Measurements from ENCODE around the gene CTTNBP2.

- TF ChIP-seq, protein P1, sequence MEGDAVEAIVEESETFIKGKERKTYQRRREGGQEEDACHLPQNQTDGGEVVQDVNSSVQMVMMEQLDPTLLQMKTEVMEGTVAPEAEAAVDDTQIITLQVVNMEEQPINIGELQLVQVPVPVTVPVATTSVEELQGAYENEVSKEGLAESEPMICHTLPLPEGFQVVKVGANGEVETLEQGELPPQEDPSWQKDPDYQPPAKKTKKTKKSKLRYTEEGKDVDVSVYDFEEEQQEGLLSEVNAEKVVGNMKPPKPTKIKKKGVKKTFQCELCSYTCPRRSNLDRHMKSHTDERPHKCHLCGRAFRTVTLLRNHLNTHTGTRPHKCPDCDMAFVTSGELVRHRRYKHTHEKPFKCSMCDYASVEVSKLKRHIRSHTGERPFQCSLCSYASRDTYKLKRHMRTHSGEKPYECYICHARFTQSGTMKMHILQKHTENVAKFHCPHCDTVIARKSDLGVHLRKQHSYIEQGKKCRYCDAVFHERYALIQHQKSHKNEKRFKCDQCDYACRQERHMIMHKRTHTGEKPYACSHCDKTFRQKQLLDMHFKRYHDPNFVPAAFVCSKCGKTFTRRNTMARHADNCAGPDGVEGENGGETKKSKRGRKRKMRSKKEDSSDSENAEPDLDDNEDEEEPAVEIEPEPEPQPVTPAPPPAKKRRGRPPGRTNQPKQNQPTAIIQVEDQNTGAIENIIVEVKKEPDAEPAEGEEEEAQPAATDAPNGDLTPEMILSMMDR (IDR thresholded peaks at IDR 0.05; ENCODE audit: low read length) = no peak
- no peak for TF ChIP-seq EZH2 (optimal IDR thresholded peaks at IDR 0.05; ENCODE audit: low read depth, low read length)
- no peak for TF ChIP-seq EZH2phosphoT487 (IDR thresholded peaks at IDR 0.05; ENCODE audit: low read length)
Observed at GRCh38 chr7:117827862-117828261, 45.4 kb downstream of the CTTNBP2 start.
